Brain microvascular endothelial cell (primary cell): ENCODE measurements around the gene ANTXR1.
A peak's percentile ranks its signal among the peaks of the same experiment; 100 is the strongest.

Experiments
- DNase-seq: peaks from one replicate; pipeline ENCODE4 v3.0.0-alpha.2; 2020
- H3K27ac ChIP-seq: fragments of 250-450 bp; sonication (Bioruptor Pico); 2 replicates; pipeline ENCODE4 v1.5.1; 2020; ENCODE audit warnings: mild to moderate bottlenecking, moderate library complexity
- H3K27me3 ChIP-seq: fragments of 250-450 bp; sonication (Bioruptor Pico); replicated peaks from 2 replicates; pipeline ENCODE4 v1.5.1; 2020; ENCODE audit warnings: mild to moderate bottlenecking
- H3K36me3 ChIP-seq: fragments of 250-450 bp; sonication (Bioruptor Pico); replicated peaks from 2 replicates; pipeline ENCODE4 v1.5.1; 2020; ENCODE audit warnings: mild to moderate bottlenecking
- H3K4me3 ChIP-seq: 2 replicates; pipeline ENCODE4 v1.5.1; 2011; ENCODE audit warnings: low read depth, mild to moderate bottlenecking, control low read depth, low read length, moderate library complexity
- in situ Hi-C: cut with HindIII; loops from 2 replicates; pipeline ENCODE4 v1.10.0; 2017; ENCODE audit warnings: low sequenced_read_pairs, low pct_ligation_motif_present
- TF ChIP-seq, protein P1 (sequence below): IDR thresholded peaks from 2 replicates; pipeline ENCODE4 v1.5.1; 2011; ENCODE audit warnings: low read depth, mild to moderate bottlenecking, moderate library complexity, low read length, control low read depth, inconsistent platforms; ENCODE audit errors: missing control alignments

ANTXR1 gene

DNA sequence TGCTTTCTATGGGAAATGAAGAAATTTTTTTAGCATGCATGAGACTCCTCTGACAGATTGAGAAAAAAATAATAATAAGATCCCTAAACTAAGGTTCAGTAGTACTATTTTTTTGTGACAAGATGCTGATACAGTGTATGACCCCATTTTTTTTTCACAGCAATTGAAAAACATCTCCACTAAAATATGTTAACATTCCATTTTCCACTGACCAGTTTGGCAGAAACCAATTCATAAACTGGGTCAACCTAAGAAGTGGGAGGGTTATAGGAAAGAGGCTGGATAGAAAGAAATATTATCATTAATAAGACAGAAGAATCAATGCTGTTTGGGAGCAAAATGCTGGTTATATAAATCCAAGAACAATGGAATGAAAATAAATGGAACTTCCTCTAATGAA is 182.7 kb downstream of the ANTXR1 start:
- no peaks in the 10 kb centered on the region for H3K27me3 ChIP-seq
- peak overlapping the region; percentile 70 for H3K27ac ChIP-seq
- no peak overlapping the region for H3K4me3 ChIP-seq
- peaks cover 9% of the 10 kb centered on the region for H3K36me3 ChIP-seq
- no peak for DNase-seq
- TF ChIP-seq, protein P1, sequence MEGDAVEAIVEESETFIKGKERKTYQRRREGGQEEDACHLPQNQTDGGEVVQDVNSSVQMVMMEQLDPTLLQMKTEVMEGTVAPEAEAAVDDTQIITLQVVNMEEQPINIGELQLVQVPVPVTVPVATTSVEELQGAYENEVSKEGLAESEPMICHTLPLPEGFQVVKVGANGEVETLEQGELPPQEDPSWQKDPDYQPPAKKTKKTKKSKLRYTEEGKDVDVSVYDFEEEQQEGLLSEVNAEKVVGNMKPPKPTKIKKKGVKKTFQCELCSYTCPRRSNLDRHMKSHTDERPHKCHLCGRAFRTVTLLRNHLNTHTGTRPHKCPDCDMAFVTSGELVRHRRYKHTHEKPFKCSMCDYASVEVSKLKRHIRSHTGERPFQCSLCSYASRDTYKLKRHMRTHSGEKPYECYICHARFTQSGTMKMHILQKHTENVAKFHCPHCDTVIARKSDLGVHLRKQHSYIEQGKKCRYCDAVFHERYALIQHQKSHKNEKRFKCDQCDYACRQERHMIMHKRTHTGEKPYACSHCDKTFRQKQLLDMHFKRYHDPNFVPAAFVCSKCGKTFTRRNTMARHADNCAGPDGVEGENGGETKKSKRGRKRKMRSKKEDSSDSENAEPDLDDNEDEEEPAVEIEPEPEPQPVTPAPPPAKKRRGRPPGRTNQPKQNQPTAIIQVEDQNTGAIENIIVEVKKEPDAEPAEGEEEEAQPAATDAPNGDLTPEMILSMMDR, result no peak
- in situ Hi-C loops, result no loop called here

DNA sequence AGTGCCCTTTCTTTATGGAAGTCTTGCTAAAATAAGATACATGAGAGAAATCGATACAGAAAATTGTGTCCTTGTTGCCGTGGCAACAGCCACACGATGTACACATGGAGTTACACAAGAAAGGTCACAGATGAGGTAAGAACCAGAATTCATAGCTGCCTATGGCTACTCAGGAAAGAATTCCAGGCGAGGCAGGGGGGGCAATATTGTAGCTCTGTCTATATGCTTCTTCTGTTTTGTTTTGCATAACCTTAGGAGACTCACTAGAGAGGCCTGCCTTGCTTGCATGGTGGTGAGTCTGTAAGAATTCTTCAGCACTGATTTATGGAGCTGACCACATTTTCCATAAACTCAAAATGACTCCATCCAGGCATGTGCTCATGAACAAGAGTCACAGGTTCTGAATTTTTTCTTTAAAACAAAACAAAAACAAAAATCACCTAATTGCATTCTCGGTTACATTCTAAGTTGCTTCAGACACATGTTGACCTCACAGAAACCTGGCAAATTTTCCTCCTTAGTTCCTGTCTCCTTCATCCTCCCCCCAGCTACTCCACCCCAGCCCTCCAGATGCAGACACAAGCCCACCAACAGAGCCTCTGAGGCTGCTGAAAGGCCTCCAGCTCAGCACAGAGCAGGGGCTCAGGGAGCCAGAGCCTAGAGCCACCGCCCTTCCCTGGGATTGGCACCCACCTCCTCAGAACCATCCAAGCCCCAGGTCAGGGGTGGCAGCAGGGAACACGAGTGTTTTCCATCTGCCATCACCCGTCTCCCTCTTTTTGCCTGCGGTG is 183.5 kb downstream of the ANTXR1 start:
- no peaks in the 10 kb centered on the region for H3K27me3 ChIP-seq
- H3K36me3 ChIP-seq, result peaks cover 9% of the 10 kb centered on the region
- peak; percentile 90 for DNase-seq
- in situ Hi-C loops, result no loop called here
- peak overlapping the region; percentile 70 for H3K27ac ChIP-seq
- TF ChIP-seq, protein P1, result no peak
- no peak overlapping the region for H3K4me3 ChIP-seq

DNA sequence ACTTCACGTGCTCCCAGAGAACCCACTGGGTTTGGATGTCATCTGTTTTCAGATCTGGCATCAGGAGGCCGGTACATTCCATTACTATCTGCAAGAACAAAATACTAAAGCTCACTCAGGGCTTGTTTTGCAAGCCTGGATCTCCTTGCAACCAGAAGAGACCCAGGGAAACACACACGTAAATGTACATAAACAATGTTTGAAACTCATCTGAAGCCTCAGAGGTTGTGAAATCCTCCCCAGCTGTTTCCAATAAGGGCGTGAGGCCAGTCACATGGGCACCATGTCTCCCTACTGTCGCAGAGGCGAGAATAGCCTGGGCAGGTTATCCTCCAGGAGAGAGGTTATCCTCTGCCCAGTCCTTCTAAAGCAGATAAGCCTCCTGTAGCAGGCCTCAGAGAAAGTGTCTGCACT is 187.1 kb downstream of the ANTXR1 start:
- DNase-seq, result peak; percentile 33
- in situ Hi-C loops, result no loop called here
- Histone ChIP-seq H3K4me3 (no peak overlapping the region), H3K36me3 (no peaks in the 10 kb centered on the region), H3K27ac (no peak overlapping the region), H3K27me3 (no peaks in the 10 kb centered on the region)
- TF ChIP-seq, protein P1, result no peak

DNA sequence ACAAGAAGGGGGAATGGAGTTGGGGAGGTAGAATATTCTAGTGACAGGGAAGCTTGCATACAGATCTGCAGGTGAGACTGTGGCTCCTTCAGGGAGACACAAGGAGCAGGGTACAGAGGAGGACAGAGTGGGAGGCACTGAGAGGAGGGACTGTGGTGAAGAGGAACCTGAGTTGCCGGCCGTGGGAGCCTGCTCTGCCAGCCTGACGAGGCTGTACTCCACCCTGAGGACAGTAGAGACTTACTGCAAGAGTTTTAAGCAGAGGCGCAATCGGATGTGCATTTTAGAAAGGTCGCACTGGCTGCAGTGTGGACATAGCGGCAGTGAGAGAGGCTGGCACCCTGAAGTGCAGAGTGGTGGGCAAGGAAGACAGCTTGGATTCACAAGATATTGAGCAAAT is 188.3 kb downstream of the ANTXR1 start:
- no peaks in the 10 kb centered on the region for H3K27me3 ChIP-seq
- no peaks in the 10 kb centered on the region for H3K36me3 ChIP-seq
- no peak for DNase-seq
- in situ Hi-C loops, result no loop called here
- TF ChIP-seq, protein P1, result no peak
- H3K4me3 ChIP-seq, result no peak overlapping the region
- no peak overlapping the region for H3K27ac ChIP-seq

DNA sequence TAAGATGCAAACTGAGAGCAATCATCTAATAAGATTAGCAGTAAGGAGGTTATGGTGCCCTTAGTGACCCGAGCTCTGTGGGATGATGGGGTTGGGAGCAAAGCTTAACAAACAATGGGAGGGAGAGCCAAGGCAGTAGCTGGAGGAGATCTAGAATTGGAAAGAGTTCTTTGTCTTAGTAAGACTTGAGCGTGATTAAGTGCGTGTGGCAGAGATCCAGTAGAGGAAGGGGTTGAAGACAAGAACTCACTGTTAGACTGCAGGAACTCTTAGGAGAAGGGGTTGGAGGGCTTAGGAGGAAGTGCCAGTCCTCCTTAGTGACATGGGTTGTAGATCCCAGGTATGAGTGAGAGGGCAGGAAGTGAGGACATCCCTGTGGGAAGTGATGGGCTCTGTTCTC is 189.3 kb downstream of the ANTXR1 start:
- Histone ChIP-seq H3K27me3 (no peaks in the 10 kb centered on the region), H3K36me3 (no peaks in the 10 kb centered on the region), H3K4me3 (no peak overlapping the region), H3K27ac (no peak overlapping the region)
- TF ChIP-seq, protein P1, result no peak
- DNase-seq, result no peak
- in situ Hi-C loops, result no loop called here
